ENCODE results near the gene OCA2.
"Not testable (repeated sequence)": the region's sequence is repeated elsewhere in the genome, so short reads cannot be mapped to it uniquely, and the experiment has no call there.

The OCA2 gene

GRCh38 chr15:27804569-27805260 is 294.4 kb downstream of the OCA2 start:
- no peak for DNase-seq

DNA sequence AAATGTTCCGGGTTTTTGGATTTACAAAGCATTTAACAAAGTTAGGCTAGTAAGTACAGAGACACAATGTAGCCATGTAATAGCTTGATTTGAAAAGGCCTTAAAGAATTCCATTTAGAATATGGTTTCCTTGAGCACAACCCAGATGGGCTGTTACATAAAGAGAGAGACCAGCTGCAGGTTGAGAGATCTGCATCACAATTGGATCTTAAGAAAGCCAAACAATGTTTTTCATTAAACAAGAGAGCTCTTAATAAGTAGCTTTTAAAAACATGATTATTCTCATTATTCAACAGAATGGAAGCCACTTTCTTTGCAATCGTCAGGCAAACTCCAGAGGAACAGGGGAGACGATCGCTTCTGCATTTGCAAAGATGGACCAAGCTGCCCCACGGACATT is 300.3 kb downstream of the OCA2 start:
- DNase-seq = no peak

DNA sequence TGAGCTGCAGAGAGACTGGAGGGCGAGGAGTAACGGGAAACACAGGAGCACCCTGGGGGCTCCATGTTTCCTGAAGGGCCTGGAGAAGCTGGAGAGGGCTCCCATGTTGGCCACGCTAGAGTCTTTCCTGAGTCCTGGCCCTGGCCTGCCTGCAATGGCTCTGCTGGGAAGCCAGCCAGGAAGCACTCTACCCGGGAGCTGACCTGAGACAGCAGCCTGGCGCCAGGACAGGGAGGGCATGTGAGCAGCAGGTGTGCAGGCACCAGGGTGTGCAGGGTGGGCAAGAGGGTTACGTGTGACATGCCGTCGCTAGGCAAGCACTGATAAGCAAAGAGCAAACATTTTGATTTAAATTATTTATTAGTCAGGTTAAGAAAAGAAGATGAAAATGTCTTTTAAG is 301.4 kb downstream of the OCA2 start:
- no peak for DNase-seq

DNA sequence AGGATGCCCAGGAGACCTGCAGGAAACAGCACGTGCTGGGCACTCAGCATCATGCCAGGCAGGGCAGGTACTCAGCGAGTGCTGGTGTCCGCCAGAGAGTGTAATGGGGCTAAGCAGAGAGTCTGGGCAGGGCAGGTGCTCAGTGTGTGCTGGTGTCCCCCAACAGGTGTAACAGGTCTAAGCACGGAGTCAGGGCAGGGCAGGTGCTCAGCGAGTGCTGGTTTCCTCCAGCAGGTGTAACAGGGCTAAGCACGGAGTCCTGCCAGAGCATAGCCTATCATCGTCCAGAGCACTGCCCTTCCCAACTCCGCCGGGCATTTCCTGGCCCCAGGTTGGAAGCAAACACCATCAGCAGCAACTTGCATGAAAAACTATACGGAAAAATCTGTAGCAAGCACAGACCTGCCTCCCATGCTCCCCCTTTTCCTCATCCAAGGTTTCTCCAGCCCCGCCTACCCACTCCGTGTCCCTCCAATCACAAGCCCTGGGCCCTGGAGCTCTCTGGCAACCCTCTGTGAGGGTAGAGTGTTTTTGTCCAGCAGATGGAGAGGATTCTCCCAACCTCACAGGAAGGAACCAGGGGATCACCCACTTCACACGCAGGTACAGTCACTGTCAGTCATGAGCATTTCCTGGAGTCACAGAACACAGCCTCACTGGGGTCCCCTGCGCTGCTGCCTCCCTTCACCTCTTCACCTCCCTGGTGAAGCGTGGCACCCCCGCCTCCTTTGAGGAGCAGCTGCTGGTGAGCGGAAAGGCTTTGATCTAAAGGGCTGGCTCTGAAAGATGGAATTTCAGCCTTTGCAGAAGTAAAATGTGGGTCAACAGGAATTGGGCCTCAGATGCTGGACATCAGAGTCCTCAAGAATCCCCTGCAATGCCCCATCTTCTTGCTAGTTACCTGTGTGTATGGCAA is 302.5 kb downstream of the OCA2 start:
- DNase-seq = no peak

GRCh38 chr15:27792756-27793264 is 306.3 kb downstream of the OCA2 start:
- DNase-seq = no peak

DNA sequence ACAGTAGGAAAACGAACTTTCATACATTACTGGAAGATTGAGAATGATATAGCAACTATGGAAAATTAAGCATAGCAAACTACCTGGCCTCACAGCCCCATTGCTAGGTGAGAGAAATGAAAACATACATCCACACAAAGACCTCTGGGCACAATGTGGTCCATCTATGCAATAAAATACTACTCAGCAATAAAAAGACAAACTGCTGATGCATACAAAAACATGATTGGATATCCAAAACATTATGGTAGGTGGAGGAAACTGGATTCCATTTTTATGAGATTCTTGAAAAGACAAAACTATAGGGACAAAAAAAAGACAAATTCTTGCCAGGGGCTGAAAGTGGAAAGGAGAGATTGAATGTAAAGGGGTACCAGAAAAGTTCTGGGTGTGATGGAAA is 308.8 kb downstream of the OCA2 start:
- DNase-seq = no peak

GRCh38 chr15:27787931-27788330 is 311.2 kb downstream of the OCA2 start:
- DNase-seq = no peak

- no peak for DNase-seq
Observed at GRCh38 chr15:27784107-27784506, 315.0 kb downstream of the OCA2 start.

DNA sequence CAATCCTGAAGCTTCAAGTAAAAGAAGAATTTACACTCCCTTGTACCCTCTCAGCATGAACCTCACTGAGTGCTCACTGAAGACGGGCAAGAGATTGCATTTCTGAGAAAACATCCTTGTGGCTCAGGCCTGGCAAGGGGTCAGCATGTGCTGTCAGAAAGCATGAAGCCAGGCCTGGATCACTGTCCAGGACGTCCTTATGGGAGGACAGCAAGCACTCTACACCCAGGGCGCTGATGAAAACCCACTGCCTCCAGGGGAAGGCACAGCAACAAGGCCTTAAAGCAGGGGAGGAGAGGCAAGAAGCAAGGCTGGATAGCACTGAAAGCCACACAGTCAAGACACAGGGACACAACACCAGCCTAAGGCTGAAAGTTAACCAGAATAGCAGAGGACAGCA is 315.4 kb downstream of the OCA2 start:
- no peak for DNase-seq

DNA sequence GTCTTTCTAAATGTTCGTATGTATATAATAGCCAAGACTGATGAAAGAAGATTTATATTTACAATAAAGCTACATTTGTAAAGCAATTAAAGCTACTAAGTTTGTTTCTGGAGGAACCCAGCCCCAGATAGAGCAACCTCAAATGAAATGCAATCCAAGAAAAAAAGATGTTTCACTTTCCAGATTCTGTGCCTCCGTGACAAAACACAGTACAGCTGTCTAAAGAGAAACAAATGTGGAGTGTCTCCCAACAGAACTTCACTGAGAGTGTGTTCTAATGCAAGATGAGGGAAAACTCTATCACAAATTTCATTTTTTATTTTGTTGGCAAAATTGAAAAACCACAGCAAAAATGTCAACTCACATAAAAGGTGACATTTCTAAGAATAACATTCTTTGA is 317.0 kb downstream of the OCA2 start:
- DNase-seq = no peak

DNA sequence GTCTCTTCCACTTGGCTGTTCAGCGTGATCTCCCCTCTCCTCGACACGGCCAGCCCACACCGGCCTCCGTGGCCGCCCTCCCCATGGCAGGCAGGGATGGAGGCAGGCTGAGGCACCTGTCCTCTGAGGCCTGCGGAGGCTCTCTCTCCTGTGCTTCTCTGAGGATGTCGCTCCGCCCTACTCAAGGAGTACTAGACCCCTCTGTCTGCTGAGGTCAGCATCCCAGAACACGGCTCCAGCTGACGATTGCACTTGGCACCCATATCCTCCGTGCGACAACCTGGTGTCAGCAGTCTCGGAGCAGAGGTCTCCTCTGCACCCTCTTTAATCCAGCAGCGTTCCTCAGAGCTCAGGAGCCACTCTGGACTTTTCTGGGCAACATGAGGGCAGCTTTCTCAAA is 322.6 kb downstream of the OCA2 start:
- DNase-seq = no peak

GRCh38 chr15:27774638-27775037 is 324.5 kb downstream of the OCA2 start:
- no peak for DNase-seq

DNA sequence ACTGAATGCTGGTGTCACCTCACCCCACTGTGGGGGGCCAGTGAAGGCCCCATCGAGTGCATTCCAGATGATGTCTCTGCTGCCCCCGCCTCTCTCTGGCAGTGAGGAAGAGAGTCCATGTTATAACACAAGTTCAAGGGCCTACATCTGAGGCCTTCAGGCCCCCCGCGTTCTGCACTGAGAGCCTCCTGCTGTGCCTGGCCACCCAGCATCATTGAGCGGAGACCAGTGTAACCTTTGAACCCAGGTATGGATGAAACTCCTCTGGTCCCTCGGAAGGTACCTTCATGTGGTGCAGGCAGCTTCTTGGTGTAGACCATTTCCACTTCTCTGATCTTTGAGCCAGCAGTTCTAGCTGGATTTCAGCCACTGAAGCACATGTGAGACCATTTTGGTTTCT is 324.9 kb downstream of the OCA2 start:
- no peak for DNase-seq

DNA sequence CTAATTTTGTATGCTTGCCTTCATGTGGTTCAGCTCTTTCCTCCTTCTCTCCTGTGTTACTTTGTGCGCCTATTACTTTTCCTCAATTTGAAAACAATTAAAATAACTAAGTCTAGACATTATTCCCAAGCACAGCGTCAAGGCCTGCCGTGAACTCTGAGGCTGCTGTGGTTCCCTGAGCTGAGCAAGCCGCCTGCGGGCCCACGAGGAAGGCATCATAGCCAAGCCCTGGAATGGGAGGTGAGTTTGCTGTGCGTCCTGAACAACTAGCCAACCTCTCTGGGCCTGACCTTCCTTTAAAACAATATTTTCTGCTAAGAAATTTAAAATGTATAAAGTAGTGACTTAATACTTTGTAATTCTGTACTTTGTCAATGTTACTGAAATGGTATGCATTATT is 327.2 kb downstream of the OCA2 start:
- DNase-seq = no peak

GRCh38 chr15:27770769-27771554 is 328.2 kb downstream of the OCA2 start:
- DNase-seq = no peak

GRCh38 chr15:27770086-27770607 is 329.0 kb downstream of the OCA2 start:
- no peak for DNase-seq

- DNase-seq = no peak
Observed at GRCh38 chr15:27769652-27770051, 329.5 kb downstream of the OCA2 start.

DNA sequence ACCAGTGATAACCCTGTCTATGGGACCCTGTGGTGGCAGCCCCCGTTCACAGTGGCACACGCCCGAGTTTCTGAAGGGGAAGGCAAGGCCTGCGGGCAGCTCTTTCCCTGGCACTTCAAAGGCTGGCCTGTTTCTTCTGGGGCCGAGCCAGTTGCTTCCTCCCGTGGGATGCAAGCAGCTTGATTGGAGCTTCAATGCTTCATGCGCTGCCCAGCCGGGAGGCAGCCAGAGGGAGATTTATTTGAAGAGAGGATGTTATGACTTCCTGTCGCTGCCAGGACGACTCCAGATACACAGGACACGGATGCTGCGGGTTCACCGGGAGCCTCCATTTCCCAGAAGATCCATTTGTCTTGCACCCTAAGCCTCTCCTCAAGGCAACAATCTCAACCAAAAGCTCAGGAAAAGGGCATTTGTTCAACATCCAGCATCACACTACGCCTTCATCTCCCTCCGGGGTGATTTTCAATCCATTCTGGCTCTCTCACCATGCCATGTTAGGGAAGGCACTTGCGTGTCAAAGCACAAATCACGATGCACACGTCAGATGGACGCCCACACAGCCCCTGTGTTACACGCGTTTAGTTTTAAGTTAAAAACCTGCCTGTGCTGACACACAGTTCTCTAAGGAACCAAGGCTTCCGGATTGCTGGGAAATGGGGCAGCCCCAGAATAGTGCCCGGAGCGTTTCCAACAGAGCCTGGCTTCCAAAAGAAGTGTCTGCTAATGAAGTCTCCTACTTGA is 330.2 kb downstream of the OCA2 start:
- DNase-seq = no peak

GRCh38 chr15:27767918-27768640 is 331.0 kb downstream of the OCA2 start:
- no peak for DNase-seq

- not testable (repeated sequence) for DNase-seq
Observed at GRCh38 chr15:27767430-27767829, 331.7 kb downstream of the OCA2 start.

DNA sequence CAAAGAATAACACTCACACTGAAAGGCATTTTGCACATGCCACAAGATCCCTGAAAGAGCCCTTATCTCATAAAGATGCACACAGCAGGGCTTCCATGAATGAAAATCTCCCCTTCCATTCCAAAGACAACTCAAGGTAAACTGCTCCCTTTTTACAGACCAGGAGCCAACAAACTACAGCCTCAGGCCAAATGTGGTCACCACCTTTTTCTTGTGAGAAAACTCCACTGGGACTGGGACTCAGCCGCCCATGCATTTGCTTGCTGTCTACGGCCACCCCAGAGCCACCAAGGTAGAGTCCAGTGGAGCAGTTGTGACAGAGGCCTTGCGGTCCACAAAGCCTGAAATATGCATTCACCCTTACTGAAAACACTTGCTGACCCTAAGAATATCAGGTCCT is 334.8 kb downstream of the OCA2 start:
- DNase-seq = no peak

DNA sequence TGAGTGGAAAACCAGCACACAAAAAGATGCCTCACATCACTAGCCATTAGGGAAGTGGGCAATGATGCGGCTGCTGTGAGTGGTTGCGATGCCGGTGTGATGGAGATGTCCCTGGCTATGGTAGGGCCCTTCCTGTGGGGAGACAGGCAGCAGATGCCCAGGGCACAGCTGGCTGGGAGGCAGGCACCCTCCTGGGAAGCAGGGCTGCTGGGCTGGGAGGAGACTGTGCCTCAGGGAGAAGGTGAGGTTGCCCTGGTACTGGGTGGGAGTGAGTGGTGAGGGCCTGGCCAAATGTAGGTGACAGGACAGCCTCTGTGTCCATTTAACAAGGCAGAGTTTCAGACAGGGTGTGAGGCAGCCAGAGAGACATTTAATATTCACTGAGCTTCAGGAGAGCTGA is 335.6 kb downstream of the OCA2 start:
- no peak for DNase-seq
